Cerebellar cortex (tissue), 1 donor: ENCODE results near the gene BACE1-AS.
A peak's percentile ranks its signal among the peaks of the same experiment; 100 is the strongest.
"Not testable (repeated sequence)": the region's sequence is repeated elsewhere in the genome, so short reads cannot be mapped to it uniquely, and the experiment has no call there.

Experiments
- DNase-seq: peaks from one replicate; pipeline ENCODE4 v3.0.0-alpha.2; 2015; ENCODE audit warnings: low spot score

The BACE1-AS gene

GRCh38 chr11:117290809-117291396 lies at the start of gene BACE1-AS:
BACE1-AS (plus strand) TSS chr11:117291346.
- peak; percentile 52 for DNase-seq

- DNase-seq: no peak
Measured at GRCh38 chr11:117248341-117248740, 42.8 kb upstream of the BACE1-AS start.

- DNase-seq: no peak
Measured at GRCh38 chr11:117249571-117249970, 41.6 kb upstream of the BACE1-AS start.

GRCh38 chr11:117251506-117251905 lies 39.6 kb upstream of the BACE1-AS start:
- no peak for DNase-seq

- DNase-seq: no peak
Measured at GRCh38 chr11:117255966-117256365, 35.2 kb upstream of the BACE1-AS start.

- DNase-seq: no peak
Measured at GRCh38 chr11:117256573-117256972, 34.6 kb upstream of the BACE1-AS start.

- DNase-seq: no peak
Measured at GRCh38 chr11:117258576-117258975, 32.6 kb upstream of the BACE1-AS start.

GRCh38 chr11:117259417-117259816 lies 31.7 kb upstream of the BACE1-AS start:
- DNase-seq: no peak

GRCh38 chr11:117264624-117265323 lies 26.4 kb upstream of the BACE1-AS start:
- not testable (repeated sequence) for DNase-seq

- no peak for DNase-seq
Measured at GRCh38 chr11:117265745-117266144, 25.4 kb upstream of the BACE1-AS start.

- no peak for DNase-seq
Measured at GRCh38 chr11:117269856-117270255, 21.3 kb upstream of the BACE1-AS start.

- no peak for DNase-seq
Measured at GRCh38 chr11:117271208-117271607, 19.9 kb upstream of the BACE1-AS start.

- DNase-seq: not testable (repeated sequence)
Measured at GRCh38 chr11:117272175-117272574, 19.0 kb upstream of the BACE1-AS start.

GRCh38 chr11:117273550-117274289 lies 17.4 kb upstream of the BACE1-AS start:
- no peak for DNase-seq

- DNase-seq: no peak
Measured at GRCh38 chr11:117278347-117278746, 12.8 kb upstream of the BACE1-AS start.

- DNase-seq: no peak
Measured at GRCh38 chr11:117279711-117280376, 11.3 kb upstream of the BACE1-AS start.

- DNase-seq: no peak
Measured at GRCh38 chr11:117281159-117281558, 10.0 kb upstream of the BACE1-AS start.

- no peak for DNase-seq
Measured at GRCh38 chr11:117281869-117282268, 9.3 kb upstream of the BACE1-AS start.

GRCh38 chr11:117282956-117283355 lies 8.2 kb upstream of the BACE1-AS start:
- DNase-seq: no peak

GRCh38 chr11:117284053-117284452 lies 7.1 kb upstream of the BACE1-AS start:
- DNase-seq: no peak

- DNase-seq: no peak
Measured at GRCh38 chr11:117286588-117286987, 4.6 kb upstream of the BACE1-AS start.

GRCh38 chr11:117287668-117288067 lies 3.5 kb upstream of the BACE1-AS start:
- no peak for DNase-seq

- no peak for DNase-seq
Measured at GRCh38 chr11:117289795-117290194, 1.4 kb upstream of the BACE1-AS start.
